HepG2 (cell line): Measurements from ENCODE around the gene IGF2BP1. TPM values are rescaled to one million over a fixed set of nuclear protein-coding genes. Genes with fewer than 3 reads are reported as not detected.

Experiments
- AGO2 ChIP-seq: fragments of 200-400 bp; formaldehyde crosslinking; optimal IDR thresholded peaks from 2 replicates; pipeline ENCODE3; 2017; ENCODE audit warnings: mild to moderate bottlenecking, low read depth, low read length, moderate library complexity
- ARHGAP35 ChIP-seq: sonication (generic); formaldehyde crosslinking; IDR thresholded peaks from 2 replicates; pipeline ENCODE4 v1.9.0; 2022; ENCODE audit warnings: mild to moderate bottlenecking, inconsistent platforms, moderate library complexity, missing genetic modification reagents, borderline replicate concordance
- HNF1A ChIP-seq, 2 experiments: sonication (generic) in 1 of 2; formaldehyde crosslinking in 1 of 2; IDR thresholded peaks; 2 replicates each; pipeline versions ENCODE4 v1.4.0 to v1.6.1; 2016 to 2020; ENCODE audit warnings: borderline replicate concordance in 1 of 2, low read depth in 1 of 2, mild to moderate bottlenecking in 1 of 2, missing genetic modification reagents in 1 of 2
- JUN ChIP-seq: sonication (generic); formaldehyde crosslinking; IDR thresholded peaks from 2 replicates; pipeline ENCODE4 v1.4.0; 2020; ENCODE audit warnings: mild to moderate bottlenecking, missing genetic modification reagents
- KDM4B ChIP-seq: sonication (generic); formaldehyde crosslinking; IDR thresholded peaks from 2 replicates; pipeline ENCODE4 v1.4.0; 2020; ENCODE audit warnings: missing genetic modification reagents
- MBNL3 ChIP-seq: fragments of 250-450 bp; sonication (Bioruptor Pico); conservative IDR thresholded peaks from 2 replicates; pipeline ENCODE4 v1.8.0; 2022; ENCODE audit warnings: mild to moderate bottlenecking, inconsistent platforms
- MZF1 ChIP-seq: sonication (generic); formaldehyde crosslinking; IDR thresholded peaks from 2 replicates; pipeline ENCODE4 v1.8.1; 2023; ENCODE audit warnings: mild to moderate bottlenecking, missing genetic modification reagents, borderline replicate concordance
- POGZ ChIP-seq: sonication (generic); formaldehyde crosslinking; IDR thresholded peaks from 2 replicates; pipeline ENCODE4 v1.4.0; 2020; ENCODE audit warnings: mild to moderate bottlenecking, missing genetic modification reagents
- POLR2A ChIP-seq, 2 experiments: IDR thresholded peaks; 2 replicates each; pipeline ENCODE4 v1.6.1; 2011; ENCODE audit warnings: low read depth in 2 of 2, low read length in 2 of 2, mild to moderate bottlenecking in 1 of 2, moderate library complexity in 1 of 2; ENCODE audit not compliant: insufficient read depth in 1 of 2
- PRDM10 ChIP-seq: sonication (generic); formaldehyde crosslinking; IDR thresholded peaks from 2 replicates; pipeline ENCODE4 v1.4.0; 2020; ENCODE audit warnings: low read depth, missing genetic modification reagents
- SIX1 ChIP-seq: sonication (generic); formaldehyde crosslinking; IDR thresholded peaks from 2 replicates; pipeline ENCODE4 v1.4.0; 2020; ENCODE audit warnings: missing genetic modification reagents, borderline replicate concordance
- SMARCE1 ChIP-seq: fragments of 450-650 bp; IDR thresholded peaks from 2 replicates; pipeline ENCODE4 v1.6.1; 2017; ENCODE audit warnings: borderline replicate concordance
- SUZ12 ChIP-seq: fragments of 150-350 bp; IDR thresholded peaks from 2 replicates; pipeline ENCODE4 v1.6.1; 2014; ENCODE audit warnings: low read depth, low read length
- ZNF296 ChIP-seq: sonication (generic); formaldehyde crosslinking; conservative IDR thresholded peaks from 2 replicates; pipeline ENCODE4 v1.5.0; 2020; ENCODE audit warnings: mild to moderate bottlenecking, missing genetic modification reagents
- ZNF672 ChIP-seq: sonication (generic); formaldehyde crosslinking; IDR thresholded peaks from 2 replicates; pipeline ENCODE4 v1.8.1; 2022; ENCODE audit warnings: missing genetic modification reagents
- ZSCAN31 ChIP-seq: sonication (generic); formaldehyde crosslinking; IDR thresholded peaks from 2 replicates; pipeline ENCODE4 v1.5.0; 2020; ENCODE audit warnings: low read depth, mild to moderate bottlenecking, missing genetic modification reagents
- polyA plus RNA-seq, 8 experiments: library from polyadenylated mRNA; depleted of rRNA in 3 of 8; stranded (reverse) in 7 of 8; unstranded in 1 of 8; fragments of >200 nt; fragmentation: Illumina TruSeq in 4 of 8; extraction: Trizol in 4 of 8; gene quantifications; 2 replicates each; pipeline versions ENCODE4 v1.2.1 to v1.2.3, GENCODE V29; 2011 to 2016; ENCODE audit warnings: low read depth in 4 of 8, missing spikeins in 1 of 8, mixed read lengths in 1 of 8; ENCODE audit not compliant: insufficient read depth in 1 of 8
- total RNA-seq, 5 experiments: library from RNA; depleted of rRNA; stranded (reverse); fragments of >200 nt; fragmentation: Illumina TruSeq; extraction: Trizol; gene quantifications; 2 replicates each; pipeline ENCODE4 v1.2.3, GENCODE V29; 2016; ENCODE audit warnings: low read depth in 1 of 5
- TF ChIP-seq, protein P1 (sequence below): sonication (generic); formaldehyde crosslinking; IDR thresholded peaks from 2 replicates; pipeline ENCODE4 v1.4.0; 2020; ENCODE audit warnings: missing genetic modification reagents
- TF ChIP-seq, protein P2 (sequence below): sonication (generic); formaldehyde crosslinking; IDR thresholded peaks from 2 replicates; pipeline ENCODE4 v1.8.0; 2022; ENCODE audit warnings: mild to moderate bottlenecking, missing genetic modification reagents; ENCODE audit not compliant: insufficient replicate concordance

IGF2BP1 gene
- total and polyA plus RNA-seq, 2 of the 13 experiments (the other 11 are each of a cell fraction or from before 2014, with no cell fraction given), result 29.7 to 75.1 TPM

GRCh38 chr17:49035470-49036269 is 38.5 kb downstream of the IGF2BP1 start (continued):
- TF ChIP-seq, protein P1, sequence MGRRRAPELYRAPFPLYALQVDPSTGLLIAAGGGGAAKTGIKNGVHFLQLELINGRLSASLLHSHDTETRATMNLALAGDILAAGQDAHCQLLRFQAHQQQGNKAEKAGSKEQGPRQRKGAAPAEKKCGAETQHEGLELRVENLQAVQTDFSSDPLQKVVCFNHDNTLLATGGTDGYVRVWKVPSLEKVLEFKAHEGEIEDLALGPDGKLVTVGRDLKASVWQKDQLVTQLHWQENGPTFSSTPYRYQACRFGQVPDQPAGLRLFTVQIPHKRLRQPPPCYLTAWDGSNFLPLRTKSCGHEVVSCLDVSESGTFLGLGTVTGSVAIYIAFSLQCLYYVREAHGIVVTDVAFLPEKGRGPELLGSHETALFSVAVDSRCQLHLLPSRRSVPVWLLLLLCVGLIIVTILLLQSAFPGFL (CRISPR knock-in tag), result no peak
- TF ChIP-seq MZF1 (no peak), MBNL3 (CRISPR knock-in tag) (no peak), JUN (no peak), HNF1A (IDR thresholded peaks at IDR 0.05; ENCODE audit: low read depth) (no peak), HNF1A (CRISPR knock-in tag; IDR thresholded peaks at IDR 0.05; ENCODE audit: borderline replicate concordance) (no peak), POGZ (CRISPR knock-in tag) (peak; percentile 36; the same call in 1 of the 2 replicates), KDM4B (CRISPR knock-in tag) (no peak), SMARCE1 (no peak), ARHGAP35 (no peak), POLR2A (IDR thresholded peaks at IDR 0.05; ENCODE audit: insufficient read depth in 1 of 2, low read depth in 2 of 2, low read length in 2 of 2) (no peak), ZSCAN31 (no peak), SIX1 (CRISPR knock-in tag) (no peak), ZNF672 (CRISPR knock-in tag) (no peak), PRDM10 (no peak), ZNF296 (CRISPR knock-in tag) (no peak), SUZ12 (no peak), AGO2 (peak; percentile 95)
- TF ChIP-seq, protein P2, sequence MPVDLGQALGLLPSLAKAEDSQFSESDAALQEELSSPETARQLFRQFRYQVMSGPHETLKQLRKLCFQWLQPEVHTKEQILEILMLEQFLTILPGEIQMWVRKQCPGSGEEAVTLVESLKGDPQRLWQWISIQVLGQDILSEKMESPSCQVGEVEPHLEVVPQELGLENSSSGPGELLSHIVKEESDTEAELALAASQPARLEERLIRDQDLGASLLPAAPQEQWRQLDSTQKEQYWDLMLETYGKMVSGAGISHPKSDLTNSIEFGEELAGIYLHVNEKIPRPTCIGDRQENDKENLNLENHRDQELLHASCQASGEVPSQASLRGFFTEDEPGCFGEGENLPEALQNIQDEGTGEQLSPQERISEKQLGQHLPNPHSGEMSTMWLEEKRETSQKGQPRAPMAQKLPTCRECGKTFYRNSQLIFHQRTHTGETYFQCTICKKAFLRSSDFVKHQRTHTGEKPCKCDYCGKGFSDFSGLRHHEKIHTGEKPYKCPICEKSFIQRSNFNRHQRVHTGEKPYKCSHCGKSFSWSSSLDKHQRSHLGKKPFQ (CRISPR knock-in tag), result no peak
